IPS-18c (cell line): ENCODE measurements around the gene PARM1.

Experiments used
- H3K4me3 ChIP-seq: 2 replicates; pipeline ENCODE4 v1.7.0; 2013; ENCODE audit warnings: low read depth, mild to moderate bottlenecking, low read length, moderate library complexity; ENCODE audit not compliant: insufficient read depth
- H3K9me3 ChIP-seq: one replicate; pipeline ENCODE4 v1.6.1; 2013; ENCODE audit warnings: mild to moderate bottlenecking, low read length, moderate library complexity; ENCODE audit not compliant: control insufficient read depth, insufficient read depth

The PARM1 gene

GRCh38 chr4:74932832-74933561 is at the start of gene PARM1:
PARM1 (plus strand) TSS chr4:74933116; CDS start chr4:74933328, 212 bp downstream.
- Histone ChIP-seq H3K9me3 (no peaks in the 10 kb centered on the region), H3K4me3 (peak within 1 kb of the TSS; percentile 80)

GRCh38 chr4:74884266-74884665 is 48.6 kb upstream of the PARM1 start:
- H3K9me3 ChIP-seq: no peaks in the 10 kb centered on the region
- H3K4me3 ChIP-seq: no peak overlapping the region

- Histone ChIP-seq H3K9me3 (no peaks in the 10 kb centered on the region), H3K4me3 (no peak overlapping the region)
Observed at GRCh38 chr4:74886484-74886883, 46.4 kb upstream of the PARM1 start.

- peaks cover 2% of the 10 kb centered on the region for H3K9me3 ChIP-seq
- no peak overlapping the region for H3K4me3 ChIP-seq
Observed at GRCh38 chr4:74890341-74890740, 42.6 kb upstream of the PARM1 start.

GRCh38 chr4:74891037-74891436 is 41.9 kb upstream of the PARM1 start:
- H3K4me3 ChIP-seq: no peak overlapping the region
- H3K9me3 ChIP-seq: peaks cover 2% of the 10 kb centered on the region

- H3K9me3 ChIP-seq: peaks cover 2% of the 10 kb centered on the region
- no peak overlapping the region for H3K4me3 ChIP-seq
Observed at GRCh38 chr4:74893171-74893570, 39.7 kb upstream of the PARM1 start.

- Histone ChIP-seq H3K4me3 (no peak overlapping the region), H3K9me3 (peaks cover 2% of the 10 kb centered on the region)
Observed at GRCh38 chr4:74896595-74896994, 36.3 kb upstream of the PARM1 start.

GRCh38 chr4:74897386-74897785 is 35.5 kb upstream of the PARM1 start:
- Histone ChIP-seq H3K9me3 (peaks cover 2% of the 10 kb centered on the region), H3K4me3 (no peak overlapping the region)

- Histone ChIP-seq H3K9me3 (no peaks in the 10 kb centered on the region), H3K4me3 (no peak overlapping the region)
Observed at GRCh38 chr4:74900862-74901261, 32.1 kb upstream of the PARM1 start.

GRCh38 chr4:74904509-74905065 is 28.3 kb upstream of the PARM1 start:
- Histone ChIP-seq H3K4me3 (no peak overlapping the region), H3K9me3 (no peaks in the 10 kb centered on the region)

- Histone ChIP-seq H3K9me3 (no peaks in the 10 kb centered on the region), H3K4me3 (no peak overlapping the region)
Observed at GRCh38 chr4:74906771-74907170, 26.1 kb upstream of the PARM1 start.

GRCh38 chr4:74919783-74920182 is 13.1 kb upstream of the PARM1 start:
- no peaks in the 10 kb centered on the region for H3K9me3 ChIP-seq
- no peak overlapping the region for H3K4me3 ChIP-seq

- no peaks in the 10 kb centered on the region for H3K9me3 ChIP-seq
- H3K4me3 ChIP-seq: no peak overlapping the region
Observed at GRCh38 chr4:74920704-74921103, 12.2 kb upstream of the PARM1 start.

- Histone ChIP-seq H3K9me3 (no peaks in the 10 kb centered on the region), H3K4me3 (no peak overlapping the region)
Observed at GRCh38 chr4:74921490-74921889, 11.4 kb upstream of the PARM1 start.

- no peak overlapping the region for H3K4me3 ChIP-seq
- H3K9me3 ChIP-seq: no peaks in the 10 kb centered on the region
Observed at GRCh38 chr4:74926007-74926406, 6.9 kb upstream of the PARM1 start.

- Histone ChIP-seq H3K9me3 (no peaks in the 10 kb centered on the region), H3K4me3 (no peak overlapping the region)
Observed at GRCh38 chr4:74930162-74930561, 2.8 kb upstream of the PARM1 start.

GRCh38 chr4:74931376-74931775 is 1.5 kb upstream of the PARM1 start:
- no peaks in the 10 kb centered on the region for H3K9me3 ChIP-seq
- H3K4me3 ChIP-seq: no peak overlapping the region

- H3K9me3 ChIP-seq: no peaks in the 10 kb centered on the region
- H3K4me3 ChIP-seq: no peak overlapping the region
Observed at GRCh38 chr4:74932010-74932409, 906 bp upstream of the PARM1 start.

- H3K4me3 ChIP-seq: peak overlapping the region; percentile 80
- no peaks in the 10 kb centered on the region for H3K9me3 ChIP-seq
Observed at GRCh38 chr4:74933562-74934015, 673 bp downstream of the PARM1 start.
